B cell (primary cell): ENCODE data around the gene MAB21L3.

Experiments used
- EZH2 ChIP-seq: IDR thresholded peaks from 2 replicates; pipeline ENCODE4 v1.6.1; 2012; ENCODE audit warnings: borderline replicate concordance, low read depth, mild to moderate bottlenecking, moderate library complexity, low read length; ENCODE audit not compliant: insufficient read depth, poor library complexity, severe bottlenecking
- TF ChIP-seq, protein P1 (sequence below): fragments of 200-600 bp; IDR thresholded peaks from one replicate; pipeline ENCODE4 v1.8.0; 2022; ENCODE audit warnings: antibody characterized with exemption, mild to moderate bottlenecking

DNA sequence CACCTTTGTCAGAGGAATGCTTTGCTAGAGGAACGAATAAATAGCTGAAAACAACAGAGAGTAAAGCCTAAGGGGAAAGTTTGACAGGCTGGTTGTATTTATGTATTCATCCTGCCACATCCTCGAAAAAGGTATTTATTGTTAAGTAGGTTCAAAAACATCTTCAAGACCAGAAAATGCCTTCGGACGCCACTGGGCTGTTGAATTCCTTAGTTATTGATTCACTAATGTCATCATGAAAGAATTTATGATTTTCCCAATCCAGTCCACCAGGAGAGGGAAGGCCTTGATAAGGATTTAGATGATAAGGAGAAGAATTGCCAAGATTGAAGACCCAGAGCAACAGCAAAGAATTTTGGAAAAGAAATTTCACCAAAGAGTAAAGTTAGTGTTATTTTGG is 35.2 kb upstream of the MAB21L3 start:
- TF ChIP-seq, protein P1, sequence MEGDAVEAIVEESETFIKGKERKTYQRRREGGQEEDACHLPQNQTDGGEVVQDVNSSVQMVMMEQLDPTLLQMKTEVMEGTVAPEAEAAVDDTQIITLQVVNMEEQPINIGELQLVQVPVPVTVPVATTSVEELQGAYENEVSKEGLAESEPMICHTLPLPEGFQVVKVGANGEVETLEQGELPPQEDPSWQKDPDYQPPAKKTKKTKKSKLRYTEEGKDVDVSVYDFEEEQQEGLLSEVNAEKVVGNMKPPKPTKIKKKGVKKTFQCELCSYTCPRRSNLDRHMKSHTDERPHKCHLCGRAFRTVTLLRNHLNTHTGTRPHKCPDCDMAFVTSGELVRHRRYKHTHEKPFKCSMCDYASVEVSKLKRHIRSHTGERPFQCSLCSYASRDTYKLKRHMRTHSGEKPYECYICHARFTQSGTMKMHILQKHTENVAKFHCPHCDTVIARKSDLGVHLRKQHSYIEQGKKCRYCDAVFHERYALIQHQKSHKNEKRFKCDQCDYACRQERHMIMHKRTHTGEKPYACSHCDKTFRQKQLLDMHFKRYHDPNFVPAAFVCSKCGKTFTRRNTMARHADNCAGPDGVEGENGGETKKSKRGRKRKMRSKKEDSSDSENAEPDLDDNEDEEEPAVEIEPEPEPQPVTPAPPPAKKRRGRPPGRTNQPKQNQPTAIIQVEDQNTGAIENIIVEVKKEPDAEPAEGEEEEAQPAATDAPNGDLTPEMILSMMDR = no peak
- TF ChIP-seq EZH2 = no peak
